Esophagus mucosa (tissue), 1 donor: ENCODE data around the gene PGM2L1. TPM values are rescaled to one million over a fixed set of nuclear protein-coding genes. Genes with fewer than 3 reads are reported as not detected.
"Not testable (repeated sequence)": the region's sequence is repeated elsewhere in the genome, so short reads cannot be mapped to it uniquely, and the experiment has no call there.

ENCODE experiments used
- ATAC-seq: fragments of 200-7000 bp; cut with Tn5 transposase; one replicate; pipeline ENCODE4 v1.9.1; 2020
- total RNA-seq: library from RNA; stranded (reverse); gene quantifications from one replicate; pipeline ENCODE4 v1.2.4, GENCODE V29; 2023
- donor health status: DM: yes; HTN: yes; CAD: no.

The PGM2L1 gene
- total RNA-seq, 1 donor from 2014 or later: 1.1 TPM

- ATAC-seq: no peak
Measured at GRCh38 chr11:74332291-74332690, 65.9 kb downstream of the PGM2L1 start.

GRCh38 chr11:74331000-74331399, 67.2 kb downstream of the PGM2L1 start:
- ATAC-seq: not testable (repeated sequence)

GRCh38 chr11:74330075-74330858, 68.0 kb downstream of the PGM2L1 start:
- ATAC-seq: peak; percentile 86

- ATAC-seq: no peak
Measured at GRCh38 chr11:74327076-74327475, 71.2 kb downstream of the PGM2L1 start.

- no peak for ATAC-seq
Measured at GRCh38 chr11:74326665-74327064, 71.6 kb downstream of the PGM2L1 start.

- peak; percentile 16 for ATAC-seq
Measured at GRCh38 chr11:74325649-74326645, 72.3 kb downstream of the PGM2L1 start.

- ATAC-seq: no peak
Measured at GRCh38 chr11:74322667-74323066, 75.6 kb downstream of the PGM2L1 start.

- ATAC-seq: no peak
Measured at GRCh38 chr11:74321487-74322188, 76.6 kb downstream of the PGM2L1 start.

- no peak for ATAC-seq
Measured at GRCh38 chr11:74320538-74320937, 77.7 kb downstream of the PGM2L1 start.

- ATAC-seq: peak; percentile 73
Measured at GRCh38 chr11:74319139-74319816, 79.0 kb downstream of the PGM2L1 start.

- ATAC-seq: no peak
Measured at GRCh38 chr11:74318241-74318932, 79.8 kb downstream of the PGM2L1 start.

- ATAC-seq: no peak
Measured at GRCh38 chr11:74316772-74317505, 81.3 kb downstream of the PGM2L1 start.

- ATAC-seq: peak; percentile 41
Measured at GRCh38 chr11:74312326-74312725, 85.9 kb downstream of the PGM2L1 start.

- ATAC-seq: peak; percentile 86
Measured at GRCh38 chr11:74311352-74311926, 86.8 kb downstream of the PGM2L1 start, which contains the start of gene P4HA3. P4HA3 (minus strand) TSS chr11:74311640; CDS start chr11:74311611, 29 bp downstream.

- ATAC-seq: peak; percentile 24
Measured at GRCh38 chr11:74310857-74311256, 87.4 kb downstream of the PGM2L1 start.

GRCh38 chr11:74307434-74307833, 90.8 kb downstream of the PGM2L1 start:
- ATAC-seq: no peak

GRCh38 chr11:74306435-74307175, 91.6 kb downstream of the PGM2L1 start:
- no peak for ATAC-seq

GRCh38 chr11:74299015-74299414, 99.2 kb downstream of the PGM2L1 start:
- no peak for ATAC-seq

GRCh38 chr11:74297484-74297883, 100.7 kb downstream of the PGM2L1 start:
- no peak for ATAC-seq
